Anterior cingulate cortex (tissue), 58 donors: Measurements from ENCODE around the gene HYAL4.
"Not testable (repeated sequence)": the region's sequence is repeated elsewhere in the genome, so short reads cannot be mapped to it uniquely, and the experiment has no call there.

ENCODE experiments used
- DNase-seq, 58 donors: peaks; one replicate each; lab custom pipeline; 2025; lab: John Stamatoyannopoulos, UW

HYAL4 gene

DNA sequence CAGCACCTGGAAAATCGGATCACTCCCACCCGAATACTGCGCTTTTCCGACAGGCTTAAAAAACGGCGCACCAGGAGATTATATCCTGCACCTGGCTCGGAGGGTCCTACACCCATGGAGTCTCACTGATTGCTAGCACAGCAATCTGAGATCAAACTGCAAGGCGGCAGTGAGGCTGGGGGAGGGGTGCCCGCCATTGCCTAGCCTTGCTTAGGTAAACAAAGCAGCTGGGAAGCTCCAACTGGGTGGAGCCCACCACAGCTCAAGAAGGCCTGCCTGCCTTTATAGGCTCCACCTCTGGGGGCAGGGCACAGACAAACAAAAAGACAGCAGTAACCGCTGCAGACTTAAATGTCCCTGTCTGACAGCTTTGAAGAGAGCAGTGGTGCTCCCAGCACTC lies 49.8 kb downstream of the HYAL4 start:
- DNase-seq: not testable (repeated sequence)

GRCh38 chr7:123901101-123901500 lies 56.1 kb downstream of the HYAL4 start:
- no peak for DNase-seq

GRCh38 chr7:123905714-123906113 lies 60.7 kb downstream of the HYAL4 start:
- DNase-seq: no peak

DNA sequence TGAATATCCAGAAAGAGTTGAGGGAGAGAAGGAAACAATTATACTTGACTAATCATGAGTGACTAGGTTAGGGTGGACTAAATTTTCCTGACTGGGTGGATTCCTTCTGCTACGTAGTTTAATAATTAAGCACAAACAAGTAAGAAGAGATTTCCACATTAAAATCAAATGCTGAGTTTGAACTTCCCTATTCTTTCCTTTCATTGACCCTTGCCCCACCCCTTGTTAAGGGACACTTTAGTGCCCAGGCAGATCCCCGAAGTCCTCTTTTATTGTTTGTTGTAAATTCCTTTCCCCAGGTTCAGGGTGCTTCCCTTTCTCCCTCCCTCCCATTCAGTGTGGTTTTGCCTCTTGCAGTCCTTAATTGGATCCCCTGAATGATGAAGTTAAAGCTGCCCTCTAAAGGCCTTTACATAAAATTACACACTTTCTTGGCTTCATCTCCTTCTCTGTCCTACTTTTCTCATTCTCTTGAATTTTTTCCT lies 71.3 kb downstream of the HYAL4 start:
- no peak for DNase-seq

- no peak for DNase-seq
Observed at GRCh38 chr7:123917878-123918277, 72.9 kb downstream of the HYAL4 start.

DNA sequence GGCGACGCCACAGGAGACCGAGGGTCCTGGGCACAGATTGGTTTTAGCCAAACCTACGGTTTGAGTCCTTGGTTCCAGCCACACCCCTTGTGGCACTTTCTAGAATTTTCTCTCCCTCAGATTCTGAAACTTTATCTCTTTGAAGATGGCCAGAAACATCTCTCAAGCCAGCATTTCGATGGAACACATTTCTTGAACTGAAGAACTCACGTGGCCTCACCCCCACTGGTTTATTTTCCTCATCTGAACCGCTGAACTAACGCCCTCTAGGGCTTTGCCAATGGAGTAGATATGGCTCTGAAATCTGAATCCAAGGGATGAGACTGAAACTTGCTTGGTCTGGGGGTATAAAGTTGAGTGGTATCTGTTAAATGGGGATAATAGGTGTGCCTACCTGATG lies 73.3 kb downstream of the HYAL4 start:
- DNase-seq: no peak

DNA sequence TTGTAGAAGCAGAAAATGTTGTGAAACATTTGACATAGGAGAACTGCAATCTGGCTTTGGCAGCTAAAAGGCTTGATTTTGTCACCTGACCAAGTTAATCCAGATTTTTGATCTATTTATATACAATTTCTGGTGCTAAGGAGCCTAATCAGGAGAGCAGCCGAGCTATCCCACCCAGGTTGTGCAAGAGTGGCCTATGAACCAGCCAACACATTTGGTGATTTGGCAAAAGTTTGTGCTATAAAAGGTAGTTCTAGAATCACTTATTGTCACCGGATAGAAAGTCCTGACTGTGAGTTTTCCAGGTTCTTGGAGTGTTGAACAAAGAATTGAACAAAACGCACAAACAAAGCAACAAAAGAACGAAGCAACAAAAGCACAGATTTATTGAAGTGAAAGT lies 78.6 kb downstream of the HYAL4 start:
- DNase-seq: no peak

- no peak for DNase-seq
Observed at GRCh38 chr7:123924941-123925340, 80.0 kb downstream of the HYAL4 start, which contains the start of gene SPAM1. SPAM1 (plus strand) TSS chr7:123925241; CDS start chr7:123953571, 28,330 bp downstream.
